Measurements from ENCODE around the gene ZNF580.

Gene ZNF580

GRCh38 chr19:55606817-55607216 is 34.0 kb upstream of the ZNF580 start:
- no peak for DNase-seq

DNA sequence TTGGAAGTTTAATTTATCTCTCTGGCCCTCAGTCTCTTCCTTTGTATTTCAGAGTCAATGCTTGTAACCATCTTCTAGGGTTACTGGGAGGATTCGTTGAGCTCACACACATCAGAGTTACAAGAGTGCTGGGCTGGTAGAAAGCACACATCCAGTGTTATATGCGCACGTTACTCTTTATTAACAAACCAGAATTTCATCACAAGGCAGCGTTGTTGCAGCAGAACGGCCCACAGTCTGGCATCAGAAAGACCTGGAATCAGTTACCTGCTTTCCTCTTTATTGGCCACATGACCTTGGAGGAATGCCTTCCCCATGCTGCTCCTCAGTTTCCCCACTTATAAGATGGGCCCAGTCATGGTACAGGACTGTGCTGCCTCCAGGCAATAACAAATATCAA is 31.5 kb upstream of the ZNF580 start:
- no peak for DNase-seq

- no peak for DNase-seq
Observed at GRCh38 chr19:55611300-55611982, 29.4 kb upstream of the ZNF580 start.

DNA sequence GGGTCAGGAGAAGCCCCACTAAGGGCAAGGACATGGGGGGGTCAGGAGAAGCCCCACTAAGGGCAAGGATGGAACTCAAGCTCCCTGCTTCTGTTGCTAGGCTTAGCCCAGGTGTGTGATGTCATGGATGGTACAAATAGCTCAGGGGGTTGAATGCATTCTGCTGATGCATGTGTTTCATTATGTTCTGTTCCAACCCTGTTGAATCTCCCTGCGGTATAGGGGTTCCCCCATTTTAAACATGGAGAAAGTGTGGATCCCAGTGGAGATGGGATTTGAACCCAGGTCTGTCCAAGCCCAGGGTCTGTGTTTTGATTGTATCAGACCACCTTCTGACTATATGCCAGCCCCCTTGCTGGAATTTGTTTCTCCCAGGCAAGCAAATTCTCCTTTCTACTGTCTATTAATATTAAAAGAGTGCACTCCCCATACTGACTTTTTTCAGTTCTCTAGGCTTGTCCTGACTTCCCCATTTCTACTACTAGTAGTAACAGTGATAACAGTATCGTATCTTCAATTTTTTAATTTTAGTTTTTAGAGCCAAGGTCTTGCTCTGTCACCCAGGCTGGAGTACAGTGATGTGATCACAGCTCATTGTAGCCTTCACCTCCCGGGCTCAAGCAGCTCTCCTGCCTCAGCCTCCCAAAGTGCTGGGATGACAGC is 28.7 kb upstream of the ZNF580 start:
- DNase-seq = no peak

GRCh38 chr19:55613396-55613795 is 27.4 kb upstream of the ZNF580 start:
- no peak for DNase-seq

DNA sequence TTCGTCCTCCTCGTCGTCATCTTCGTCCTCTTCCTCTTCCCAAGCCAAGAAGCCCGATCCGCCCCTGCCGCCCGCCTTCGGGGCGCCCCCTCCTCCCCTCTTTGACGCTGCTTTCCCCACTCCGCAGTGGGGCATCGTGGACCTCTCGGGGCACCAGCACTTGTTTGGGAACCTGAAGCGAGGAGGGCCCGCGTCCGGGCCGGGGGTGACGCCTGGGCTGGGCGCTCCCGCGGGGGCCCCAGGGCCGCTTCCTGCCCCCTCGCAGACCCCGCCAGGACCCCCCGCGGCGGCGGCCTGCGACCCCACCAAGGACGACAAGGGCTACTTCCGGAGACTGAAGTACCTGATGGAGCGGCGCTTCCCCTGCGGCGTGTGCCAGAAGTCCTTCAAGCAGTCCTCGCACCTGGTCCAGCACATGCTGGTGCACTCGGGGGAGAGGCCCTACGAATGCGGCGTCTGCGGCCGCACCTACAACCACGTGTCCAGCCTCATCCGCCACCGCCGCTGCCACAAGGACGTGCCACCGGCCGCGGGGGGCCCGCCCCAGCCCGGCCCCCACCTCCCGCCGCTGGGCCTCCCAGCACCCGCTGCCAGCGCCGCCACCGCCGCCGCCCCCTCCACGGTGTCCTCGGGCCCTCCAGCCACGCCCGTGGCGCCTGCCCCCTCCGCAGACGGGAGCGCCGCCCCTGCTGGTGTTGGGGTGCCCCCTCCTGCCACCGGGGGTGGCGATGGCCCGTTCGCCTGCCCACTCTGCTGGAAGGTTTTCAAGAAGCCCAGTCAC is 26.7 kb upstream of the ZNF580 start:
- DNase-seq = no peak

DNA sequence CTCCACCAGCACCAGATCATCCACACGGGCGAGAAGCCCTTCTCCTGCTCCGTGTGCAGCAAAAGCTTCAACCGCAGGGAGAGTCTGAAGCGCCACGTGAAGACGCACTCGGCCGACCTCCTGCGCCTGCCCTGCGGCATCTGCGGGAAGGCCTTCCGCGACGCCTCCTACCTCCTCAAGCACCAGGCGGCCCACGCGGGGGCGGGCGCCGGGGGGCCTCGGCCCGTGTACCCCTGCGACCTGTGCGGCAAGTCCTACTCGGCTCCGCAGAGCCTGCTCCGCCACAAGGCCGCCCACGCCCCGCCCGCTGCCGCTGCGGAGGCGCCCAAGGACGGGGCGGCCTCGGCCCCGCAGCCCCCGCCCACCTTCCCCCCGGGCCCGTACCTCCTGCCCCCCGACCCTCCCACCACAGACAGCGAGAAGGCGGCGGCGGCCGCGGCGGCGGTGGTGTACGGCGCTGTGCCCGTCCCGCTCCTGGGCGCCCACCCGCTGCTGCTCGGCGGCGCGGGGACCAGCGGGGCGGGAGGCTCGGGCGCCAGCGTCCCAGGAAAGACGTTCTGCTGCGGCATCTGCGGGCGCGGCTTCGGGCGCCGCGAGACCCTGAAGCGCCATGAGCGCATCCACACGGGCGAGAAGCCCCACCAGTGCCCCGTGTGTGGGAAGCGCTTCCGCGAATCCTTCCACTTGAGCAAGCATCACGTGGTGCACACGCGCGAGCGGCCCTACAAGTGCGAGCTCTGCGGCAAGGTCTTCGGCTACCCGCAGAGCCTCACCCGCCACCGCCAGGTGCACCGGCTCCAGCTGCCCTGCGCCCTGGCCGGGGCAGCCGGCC is 25.9 kb upstream of the ZNF580 start:
- DNase-seq = no peak

GRCh38 chr19:55615543-55616394 is 25.0 kb upstream of the ZNF580 start:
- no peak for DNase-seq

DNA sequence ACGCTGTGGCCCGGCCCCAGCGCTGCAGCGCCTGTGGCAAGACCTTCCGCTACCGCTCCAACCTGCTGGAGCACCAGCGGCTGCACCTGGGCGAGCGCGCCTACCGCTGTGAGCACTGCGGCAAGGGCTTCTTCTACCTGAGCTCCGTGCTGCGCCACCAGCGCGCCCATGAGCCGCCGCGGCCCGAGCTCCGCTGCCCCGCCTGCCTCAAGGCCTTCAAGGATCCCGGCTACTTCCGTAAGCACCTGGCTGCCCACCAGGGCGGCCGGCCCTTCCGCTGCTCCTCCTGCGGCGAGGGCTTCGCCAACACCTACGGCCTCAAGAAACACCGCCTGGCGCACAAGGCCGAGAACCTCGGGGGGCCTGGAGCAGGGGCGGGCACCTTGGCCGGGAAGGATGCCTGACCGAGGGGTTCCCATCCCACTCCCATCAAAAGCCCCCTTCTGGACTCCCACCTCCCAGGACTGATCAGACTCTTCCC is 24.4 kb upstream of the ZNF580 start:
- no peak for DNase-seq

GRCh38 chr19:55617426-55617825 is 23.4 kb upstream of the ZNF580 start:
- DNase-seq = no peak

GRCh38 chr19:55618426-55618825 is 22.4 kb upstream of the ZNF580 start:
- DNase-seq = no peak

DNA sequence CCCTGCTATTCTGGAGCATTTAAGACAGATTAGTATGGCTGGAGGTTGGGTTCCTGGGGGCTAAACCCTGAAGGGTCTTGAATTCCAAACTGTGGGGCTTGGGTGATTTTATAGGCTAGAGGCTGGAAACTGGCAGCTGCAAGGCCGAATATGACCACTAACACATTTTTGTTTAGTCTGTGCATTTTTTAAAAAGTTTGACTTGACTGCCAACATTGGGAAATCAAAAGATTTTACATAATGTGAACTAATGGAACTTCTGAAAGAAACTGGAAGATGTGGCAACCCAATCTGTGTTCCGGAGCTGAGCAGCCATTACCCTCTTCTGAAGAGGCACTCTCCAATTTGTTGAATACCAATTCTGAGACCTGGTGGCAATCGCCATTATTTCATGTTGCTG is 21.5 kb upstream of the ZNF580 start:
- DNase-seq = no peak

DNA sequence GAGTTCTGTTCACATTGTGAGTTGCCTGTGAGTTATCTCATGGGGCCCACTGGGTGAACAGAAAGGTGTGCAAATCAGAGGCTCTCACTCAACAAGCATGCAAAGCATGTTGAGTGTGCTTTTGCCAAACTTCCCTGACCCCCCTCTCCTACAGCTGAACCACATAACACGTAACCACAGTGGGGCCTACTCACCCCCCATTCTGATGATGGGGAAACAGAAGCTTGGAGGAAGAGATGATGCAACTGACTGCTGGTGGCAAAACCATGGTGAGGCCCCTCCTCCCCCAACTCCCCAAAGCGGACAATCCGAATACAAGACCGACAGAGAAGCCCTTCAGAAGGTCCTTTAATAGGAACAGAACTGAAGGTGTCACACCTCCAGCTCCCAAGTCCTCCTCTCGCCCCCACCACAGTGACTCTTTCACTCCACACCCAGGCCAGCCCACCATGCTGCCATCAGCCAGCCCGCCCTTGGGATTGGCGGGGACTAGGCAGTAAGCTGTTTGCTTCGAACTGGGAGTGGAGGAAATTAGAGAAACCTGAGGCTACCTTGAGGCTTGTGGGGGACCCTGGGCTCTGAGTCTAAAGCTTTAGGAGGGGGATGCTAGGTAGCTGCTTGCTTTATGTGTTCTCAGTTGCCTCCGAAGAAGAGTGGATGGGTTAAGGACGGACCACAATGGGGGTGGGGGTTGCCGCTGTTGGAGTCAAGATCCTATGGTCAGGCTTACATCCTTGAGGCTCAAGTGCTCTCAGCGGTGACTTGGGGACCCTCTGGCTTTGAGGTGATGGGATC is 20.2 kb upstream of the ZNF580 start:
- DNase-seq = peak; percentile 34 to 68

DNA sequence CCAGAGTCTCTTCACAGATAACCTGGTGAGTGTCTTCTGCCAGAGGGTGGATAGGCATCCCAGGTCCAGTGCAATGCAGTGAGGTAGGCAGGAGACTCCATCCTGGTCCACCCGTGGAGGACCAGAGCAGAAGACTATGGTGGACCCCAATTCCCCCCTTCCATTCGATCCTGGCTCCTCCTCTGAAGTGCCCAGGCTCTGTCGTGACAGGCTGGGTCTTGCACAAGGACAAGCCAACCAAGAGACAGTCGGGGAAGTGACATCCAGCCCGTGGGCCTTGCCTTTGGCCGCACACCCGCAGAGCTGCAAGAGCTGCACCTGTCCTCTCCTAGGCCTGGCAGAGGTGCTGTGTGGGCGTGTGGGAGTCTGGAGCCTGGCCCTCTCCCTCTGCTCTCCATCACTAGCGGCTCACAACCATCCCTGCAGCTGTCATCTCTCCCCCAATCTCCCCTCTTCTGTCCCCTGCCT is 19.6 kb upstream of the ZNF580 start:
- DNase-seq = no peak

DNA sequence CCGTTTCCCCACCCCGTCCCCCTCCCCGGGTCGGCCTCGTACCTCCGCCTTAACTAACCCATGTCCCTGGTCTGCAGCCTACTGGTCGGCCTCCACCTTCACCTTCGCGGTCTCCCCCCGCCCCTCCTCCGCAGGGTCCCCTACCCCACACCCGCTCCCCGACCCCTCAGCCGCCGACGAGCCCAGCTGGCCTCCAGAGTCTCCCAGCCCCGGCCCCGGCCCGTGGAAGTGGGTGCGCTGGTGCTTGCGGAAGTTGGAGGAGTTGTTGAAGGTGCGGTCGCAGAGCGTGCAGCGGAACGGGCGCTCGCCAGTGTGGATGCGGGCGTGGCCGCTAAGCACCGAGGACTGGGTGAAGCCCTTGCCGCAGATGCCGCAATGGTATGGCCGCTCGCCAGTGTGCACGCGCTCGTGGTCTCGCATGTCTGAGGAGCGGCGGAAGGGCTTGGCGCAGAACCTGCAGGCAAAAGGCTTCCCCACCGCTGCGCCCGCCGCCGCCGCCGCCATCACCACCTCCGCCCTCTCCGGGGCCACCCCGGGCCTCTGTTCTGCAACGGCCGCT is 19.1 kb upstream of the ZNF580 start:
- DNase-seq = no peak

DNA sequence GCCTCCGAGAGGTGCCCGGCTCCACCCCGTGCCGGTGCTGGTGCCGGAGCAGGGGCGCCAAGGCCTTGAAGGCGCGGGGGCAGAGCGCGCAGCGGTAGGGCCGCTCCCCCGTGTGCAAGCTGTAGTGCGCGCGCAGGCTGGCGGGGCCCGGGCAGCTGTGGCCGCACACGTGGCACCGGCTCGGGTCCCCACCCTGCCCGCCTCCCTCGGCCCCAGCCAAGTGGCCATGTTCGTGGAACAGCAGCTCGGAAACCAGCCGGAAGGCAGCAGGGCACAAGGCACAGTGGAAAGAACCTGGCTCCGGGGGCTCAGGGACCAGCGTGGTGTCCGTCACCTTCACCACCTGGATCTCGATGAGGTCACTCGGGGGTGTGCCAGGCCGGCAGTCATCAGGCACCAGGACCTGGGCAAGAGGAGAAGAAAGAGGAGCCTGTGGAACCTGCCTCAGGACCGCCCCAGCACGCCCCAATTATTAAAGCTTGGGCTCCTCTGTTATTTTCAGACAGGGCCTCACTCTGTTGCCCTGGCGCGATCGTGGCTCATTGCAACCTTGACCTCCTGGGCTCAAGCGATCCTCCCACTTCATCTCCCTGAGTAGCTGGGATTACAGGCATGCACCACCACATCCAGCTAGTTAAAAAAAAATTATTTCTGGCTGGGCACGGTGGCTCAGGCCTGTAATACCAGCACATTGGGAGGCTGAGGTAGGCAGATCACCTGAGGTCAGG is 18.4 kb upstream of the ZNF580 start:
- DNase-seq = no peak

- DNase-seq = no peak
Observed at GRCh38 chr19:55623130-55623529, 17.7 kb upstream of the ZNF580 start.

- no peak for DNase-seq
Observed at GRCh38 chr19:55623561-55623960, 17.2 kb upstream of the ZNF580 start.

GRCh38 chr19:55624109-55625003 is 16.4 kb upstream of the ZNF580 start, which contains the start of gene ZNF784:
TSS of gene ZNF784 (minus strand) at chr19:55624566. CDS start at chr19:55624561, 5 bp downstream.
- peak; percentile 91 to 93 for DNase-seq
